HepG2 (cell line): ENCODE data around the gene ACAP3. TPM values are rescaled to one million over a fixed set of nuclear protein-coding genes. Genes with fewer than 3 reads are reported as not detected.

Source experiments
- CBFB ChIP-seq: sonication (generic); formaldehyde crosslinking; IDR thresholded peaks from 2 replicates; pipeline ENCODE4 v1.4.0; 2020; ENCODE audit warnings: missing genetic modification reagents
- E2F1 ChIP-seq: sonication (generic); formaldehyde crosslinking; IDR thresholded peaks from 2 replicates; pipeline ENCODE4 v1.5.0; 2020; ENCODE audit warnings: missing genetic modification reagents
- ONECUT2 ChIP-seq: sonication (generic); formaldehyde crosslinking; IDR thresholded peaks from 2 replicates; pipeline ENCODE4 v1.4.0; 2020; ENCODE audit warnings: missing genetic modification reagents
- SIN3A ChIP-seq: IDR thresholded peaks from 2 replicates; pipeline ENCODE4 v1.6.1; 2011; ENCODE audit warnings: low read depth, mild to moderate bottlenecking, control low read depth, low read length, borderline replicate concordance
- SP1 ChIP-seq, 2 experiments: fragments of 450-650 bp in 1 of 2; sonication (generic) in 1 of 2; formaldehyde crosslinking in 1 of 2; IDR thresholded peaks; 2 replicates each; pipeline versions ENCODE4 v1.4.0 to v1.6.1; 2016 to 2020; ENCODE audit warnings: missing genetic modification reagents in 1 of 2
- SRSF9 ChIP-seq: fragments of 200-400 bp; formaldehyde crosslinking; IDR thresholded peaks from 2 replicates; pipeline ENCODE4 v1.6.1; 2018; ENCODE audit warnings: borderline replicate concordance, mild to moderate bottlenecking, low read depth, low read length; ENCODE audit not compliant: insufficient read depth, poor library complexity, severe bottlenecking
- ZBTB38 ChIP-seq: sonication (generic); formaldehyde crosslinking; IDR thresholded peaks from 2 replicates; pipeline ENCODE4 v1.5.1; 2020; ENCODE audit warnings: mild to moderate bottlenecking, missing genetic modification reagents
- ZNF205 ChIP-seq: IDR thresholded peaks from 2 replicates; pipeline ENCODE4 v1.6.1; 2018; ENCODE audit warnings: missing biosample characterization, missing genetic modification reagents
- ZNF30 ChIP-seq: sonication (generic); formaldehyde crosslinking; IDR thresholded peaks from 2 replicates; pipeline ENCODE4 v1.5.0; 2020; ENCODE audit warnings: mild to moderate bottlenecking, missing genetic modification reagents
- polyA plus RNA-seq, 8 experiments: library from polyadenylated mRNA; depleted of rRNA in 3 of 8; stranded (reverse) in 7 of 8; unstranded in 1 of 8; fragments of >200 nt; fragmentation: Illumina TruSeq in 4 of 8; extraction: Trizol in 4 of 8; gene quantifications; 2 replicates each; pipeline versions ENCODE4 v1.2.1 to v1.2.3, GENCODE V29; 2011 to 2016; ENCODE audit warnings: low read depth in 4 of 8, missing spikeins in 1 of 8, mixed read lengths in 1 of 8; ENCODE audit not compliant: insufficient read depth in 1 of 8
- total RNA-seq, 5 experiments: library from RNA; depleted of rRNA; stranded (reverse); fragments of >200 nt; fragmentation: Illumina TruSeq; extraction: Trizol; gene quantifications; 2 replicates each; pipeline ENCODE4 v1.2.3, GENCODE V29; 2016; ENCODE audit warnings: low read depth in 1 of 5
- TF ChIP-seq, protein P1 (sequence below): IDR thresholded peaks from 2 replicates; pipeline ENCODE4 v1.6.1; 2016; ENCODE audit warnings: mild to moderate bottlenecking
- TF ChIP-seq, protein P2 (sequence below): sonication (generic); formaldehyde crosslinking; IDR thresholded peaks from 2 replicates; pipeline ENCODE4 v1.4.0; 2020; ENCODE audit warnings: missing genetic modification reagents
- TF ChIP-seq, protein P3 (sequence below): sonication (generic); formaldehyde crosslinking; IDR thresholded peaks from 2 replicates; pipeline ENCODE4 v1.4.0; 2020; ENCODE audit warnings: low read depth, missing genetic modification reagents
- TF ChIP-seq, protein P4 (sequence below): sonication (generic); formaldehyde crosslinking; IDR thresholded peaks from 2 replicates; pipeline ENCODE4 v1.9.0; 2021; ENCODE audit warnings: missing genetic modification reagents, mild to moderate bottlenecking, borderline replicate concordance
- TF ChIP-seq, protein P5 (sequence below): sonication (generic); formaldehyde crosslinking; IDR thresholded peaks from 2 replicates; pipeline ENCODE4 v1.4.0; 2020; ENCODE audit warnings: mild to moderate bottlenecking, missing genetic modification reagents
- TF ChIP-seq, protein P6 (sequence below): sonication (generic); formaldehyde crosslinking; IDR thresholded peaks from 2 replicates; pipeline ENCODE4 v1.8.1; 2022; ENCODE audit warnings: mild to moderate bottlenecking, missing genetic modification reagents

The ACAP3 gene
- total and polyA plus RNA-seq, 2 of the 13 experiments (the other 11 are each of a cell fraction or from before 2014, with no cell fraction given), result 29.4 to 50.8 TPM

DNA sequence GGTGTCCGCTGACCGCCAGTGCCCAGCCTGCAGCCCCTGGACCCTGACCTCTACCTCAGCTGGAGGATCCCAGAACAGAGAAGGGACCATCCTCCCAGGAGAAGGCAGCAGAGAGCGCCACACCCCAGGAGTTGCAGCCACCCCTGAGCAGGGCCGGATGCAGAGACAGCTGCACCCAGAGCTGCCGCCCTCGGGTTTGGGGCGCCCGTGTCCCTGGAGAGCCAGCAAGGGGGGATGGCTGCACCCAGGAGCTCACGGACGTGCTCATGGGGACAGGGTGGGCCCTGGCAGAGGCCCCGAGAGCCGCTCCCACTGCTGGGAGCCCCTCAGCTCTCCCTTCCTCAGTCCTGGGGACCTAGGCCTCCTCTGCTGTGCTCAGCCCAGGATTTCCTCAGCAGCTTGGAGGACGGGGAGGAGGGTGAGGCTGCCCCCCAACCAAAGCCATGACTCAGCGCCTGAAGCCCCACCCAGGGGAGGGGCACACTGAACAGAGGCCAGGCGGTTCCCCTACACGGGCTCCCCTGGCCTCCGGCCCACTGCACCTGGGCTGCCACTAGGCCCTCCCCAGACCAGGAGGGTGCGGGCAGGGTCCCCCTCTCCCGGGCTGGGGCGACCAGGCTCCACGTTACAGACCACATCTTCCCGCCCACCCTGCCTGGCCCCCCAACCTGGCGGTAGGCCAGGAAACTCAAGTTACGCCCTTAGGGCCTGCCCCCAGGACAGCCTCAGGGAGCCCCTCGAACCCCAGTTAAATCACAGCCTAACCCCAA is 2.2 kb downstream of the ACAP3 start (continued):
- no peak for TF ChIP-seq SP1 (IDR thresholded peaks at IDR 0.05)
- 0 out of 2 replicates have a peak, but pooled peaks have one; percentile 33 for TF ChIP-seq SP1 (CRISPR knock-in tag; IDR thresholded peaks at IDR 0.05)
- no peak for TF ChIP-seq CBFB
- TF ChIP-seq, protein P1, sequence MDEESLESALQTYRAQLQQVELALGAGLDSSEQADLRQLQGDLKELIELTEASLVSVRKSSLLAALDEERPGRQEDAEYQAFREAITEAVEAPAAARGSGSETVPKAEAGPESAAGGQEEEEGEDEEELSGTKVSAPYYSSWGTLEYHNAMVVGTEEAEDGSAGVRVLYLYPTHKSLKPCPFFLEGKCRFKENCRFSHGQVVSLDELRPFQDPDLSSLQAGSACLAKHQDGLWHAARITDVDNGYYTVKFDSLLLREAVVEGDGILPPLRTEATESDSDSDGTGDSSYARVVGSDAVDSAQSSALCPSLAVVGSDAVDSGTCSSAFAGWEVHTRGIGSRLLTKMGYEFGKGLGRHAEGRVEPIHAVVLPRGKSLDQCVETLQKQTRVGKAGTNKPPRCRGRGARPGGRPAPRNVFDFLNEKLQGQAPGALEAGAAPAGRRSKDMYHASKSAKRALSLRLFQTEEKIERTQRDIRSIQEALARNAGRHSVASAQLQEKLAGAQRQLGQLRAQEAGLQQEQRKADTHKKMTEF, result no peak; the same call in 1 of the 2 replicates
- TF ChIP-seq ZNF205 (CRISPR knock-in tag), result no peak
- TF ChIP-seq, protein P2, sequence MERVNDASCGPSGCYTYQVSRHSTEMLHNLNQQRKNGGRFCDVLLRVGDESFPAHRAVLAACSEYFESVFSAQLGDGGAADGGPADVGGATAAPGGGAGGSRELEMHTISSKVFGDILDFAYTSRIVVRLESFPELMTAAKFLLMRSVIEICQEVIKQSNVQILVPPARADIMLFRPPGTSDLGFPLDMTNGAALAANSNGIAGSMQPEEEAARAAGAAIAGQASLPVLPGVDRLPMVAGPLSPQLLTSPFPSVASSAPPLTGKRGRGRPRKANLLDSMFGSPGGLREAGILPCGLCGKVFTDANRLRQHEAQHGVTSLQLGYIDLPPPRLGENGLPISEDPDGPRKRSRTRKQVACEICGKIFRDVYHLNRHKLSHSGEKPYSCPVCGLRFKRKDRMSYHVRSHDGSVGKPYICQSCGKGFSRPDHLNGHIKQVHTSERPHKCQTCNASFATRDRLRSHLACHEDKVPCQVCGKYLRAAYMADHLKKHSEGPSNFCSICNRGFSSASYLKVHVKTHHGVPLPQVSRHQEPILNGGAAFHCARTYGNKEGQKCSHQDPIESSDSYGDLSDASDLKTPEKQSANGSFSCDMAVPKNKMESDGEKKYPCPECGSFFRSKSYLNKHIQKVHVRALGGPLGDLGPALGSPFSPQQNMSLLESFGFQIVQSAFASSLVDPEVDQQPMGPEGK (CRISPR knock-in tag), result peak; percentile 98
- no peak for TF ChIP-seq SRSF9
- TF ChIP-seq, protein P3, sequence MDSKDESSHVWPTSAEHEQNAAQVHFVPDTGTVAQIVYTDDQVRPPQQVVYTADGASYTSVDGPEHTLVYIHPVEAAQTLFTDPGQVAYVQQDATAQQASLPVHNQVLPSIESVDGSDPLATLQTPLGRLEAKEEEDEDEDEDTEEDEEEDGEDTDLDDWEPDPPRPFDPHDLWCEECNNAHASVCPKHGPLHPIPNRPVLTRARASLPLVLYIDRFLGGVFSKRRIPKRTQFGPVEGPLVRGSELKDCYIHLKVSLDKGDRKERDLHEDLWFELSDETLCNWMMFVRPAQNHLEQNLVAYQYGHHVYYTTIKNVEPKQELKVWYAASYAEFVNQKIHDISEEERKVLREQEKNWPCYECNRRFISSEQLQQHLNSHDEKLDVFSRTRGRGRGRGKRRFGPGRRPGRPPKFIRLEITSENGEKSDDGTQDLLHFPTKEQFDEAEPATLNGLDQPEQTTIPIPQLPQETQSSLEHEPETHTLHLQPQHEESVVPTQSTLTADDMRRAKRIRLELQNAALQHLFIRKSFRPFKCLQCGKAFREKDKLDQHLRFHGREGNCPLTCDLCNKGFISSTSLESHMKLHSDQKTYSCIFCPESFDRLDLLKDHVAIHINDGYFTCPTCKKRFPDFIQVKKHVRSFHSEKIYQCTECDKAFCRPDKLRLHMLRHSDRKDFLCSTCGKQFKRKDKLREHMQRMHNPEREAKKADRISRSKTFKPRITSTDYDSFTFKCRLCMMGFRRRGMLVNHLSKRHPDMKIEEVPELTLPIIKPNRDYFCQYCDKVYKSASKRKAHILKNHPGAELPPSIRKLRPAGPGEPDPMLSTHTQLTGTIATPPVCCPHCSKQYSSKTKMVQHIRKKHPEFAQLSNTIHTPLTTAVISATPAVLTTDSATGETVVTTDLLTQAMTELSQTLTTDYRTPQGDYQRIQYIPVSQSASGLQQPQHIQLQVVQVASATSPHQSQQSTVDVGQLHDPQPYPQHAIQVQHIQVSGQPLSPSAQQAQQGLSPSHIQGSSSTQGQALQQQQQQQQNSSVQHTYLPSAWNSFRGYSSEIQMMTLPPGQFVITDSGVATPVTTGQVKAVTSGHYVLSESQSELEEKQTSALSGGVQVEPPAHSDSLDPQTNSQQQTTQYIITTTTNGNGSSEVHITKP, result no peak
- TF ChIP-seq SIN3A, result peak; percentile 71; the same call in 1 of the 2 replicates
- TF ChIP-seq ZNF30, result no peak; the same call in 1 of the 2 replicates
- TF ChIP-seq, protein P4, sequence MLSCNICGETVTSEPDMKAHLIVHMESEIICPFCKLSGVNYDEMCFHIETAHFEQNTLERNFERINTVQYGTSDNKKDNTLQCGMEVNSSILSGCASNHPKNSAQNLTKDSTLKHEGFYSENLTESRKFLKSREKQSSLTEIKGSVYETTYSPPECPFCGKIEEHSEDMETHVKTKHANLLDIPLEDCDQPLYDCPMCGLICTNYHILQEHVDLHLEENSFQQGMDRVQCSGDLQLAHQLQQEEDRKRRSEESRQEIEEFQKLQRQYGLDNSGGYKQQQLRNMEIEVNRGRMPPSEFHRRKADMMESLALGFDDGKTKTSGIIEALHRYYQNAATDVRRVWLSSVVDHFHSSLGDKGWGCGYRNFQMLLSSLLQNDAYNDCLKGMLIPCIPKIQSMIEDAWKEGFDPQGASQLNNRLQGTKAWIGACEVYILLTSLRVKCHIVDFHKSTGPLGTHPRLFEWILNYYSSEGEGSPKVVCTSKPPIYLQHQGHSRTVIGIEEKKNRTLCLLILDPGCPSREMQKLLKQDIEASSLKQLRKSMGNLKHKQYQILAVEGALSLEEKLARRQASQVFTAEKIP, result no peak
- TF ChIP-seq, protein P5, sequence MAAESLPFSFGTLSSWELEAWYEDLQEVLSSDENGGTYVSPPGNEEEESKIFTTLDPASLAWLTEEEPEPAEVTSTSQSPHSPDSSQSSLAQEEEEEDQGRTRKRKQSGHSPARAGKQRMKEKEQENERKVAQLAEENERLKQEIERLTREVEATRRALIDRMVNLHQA, result no peak
- TF ChIP-seq, protein P6, sequence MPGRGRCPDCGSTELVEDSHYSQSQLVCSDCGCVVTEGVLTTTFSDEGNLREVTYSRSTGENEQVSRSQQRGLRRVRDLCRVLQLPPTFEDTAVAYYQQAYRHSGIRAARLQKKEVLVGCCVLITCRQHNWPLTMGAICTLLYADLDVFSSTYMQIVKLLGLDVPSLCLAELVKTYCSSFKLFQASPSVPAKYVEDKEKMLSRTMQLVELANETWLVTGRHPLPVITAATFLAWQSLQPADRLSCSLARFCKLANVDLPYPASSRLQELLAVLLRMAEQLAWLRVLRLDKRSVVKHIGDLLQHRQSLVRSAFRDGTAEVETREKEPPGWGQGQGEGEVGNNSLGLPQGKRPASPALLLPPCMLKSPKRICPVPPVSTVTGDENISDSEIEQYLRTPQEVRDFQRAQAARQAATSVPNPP (CRISPR knock-in tag), result no peak
- no peak for TF ChIP-seq E2F1 (CRISPR knock-in tag)
- 0 out of 2 replicates have a peak, but pooled peaks have one; percentile 16 for TF ChIP-seq ZBTB38
- no peak for TF ChIP-seq ONECUT2 (CRISPR knock-in tag)
